ENCODE measurements around the gene PBX3.

GRCh38 chr9:125983681-125984080 lies 236.5 kb downstream of the PBX3 start:
- TF ChIP-seq POLR2A (IDR thresholded peaks at IDR 0.05): no peak
- TF ChIP-seq CTCF (IDR thresholded peaks at IDR 0.05): no peak

Data from lower leg skin (tissue), 3 donors.